Loucy (cell line): ENCODE data around the gene UBE2F.

ENCODE experiments used
- H2AFZ ChIP-seq: fragments of 200-600 bp; sonication (generic); 2 replicates; pipeline ENCODE4 v1.6.0; 2016; ENCODE audit warnings: antibody characterized with exemption, mild to moderate bottlenecking, low read length, moderate library complexity
- H3F3A ChIP-seq: fragments of 200-600 bp; 2 replicates; pipeline ENCODE4 v1.6.0; 2016; ENCODE audit warnings: antibody characterized with exemption, low read depth, mild to moderate bottlenecking
- H3K27me3 ChIP-seq: fragments of 200-600 bp; sonication (generic); 2 replicates; pipeline ENCODE4 v1.6.1; 2014; ENCODE audit warnings: low read length, mild to moderate bottlenecking; ENCODE audit not compliant: insufficient read depth, poor library complexity, severe bottlenecking
- H3K36me3 ChIP-seq: fragments of 200-600 bp; sonication (generic); 2 replicates; pipeline ENCODE4 v1.6.1; 2016; ENCODE audit warnings: low read length; ENCODE audit not compliant: insufficient read depth
- H3K4me1 ChIP-seq: fragments of 200-600 bp; sonication (generic); 2 replicates; pipeline ENCODE4 v1.5.1; 2014; ENCODE audit warnings: low read length, mild to moderate bottlenecking; ENCODE audit not compliant: insufficient read depth, poor library complexity, severe bottlenecking
- H3K4me2 ChIP-seq: fragments of 200-600 bp; sonication (generic); 2 replicates; pipeline ENCODE4 v1.6.0; 2014; ENCODE audit warnings: antibody characterized with exemption, low read length, low read depth, mild to moderate bottlenecking; ENCODE audit not compliant: poor library complexity, severe bottlenecking
- H3K4me3 ChIP-seq: fragments of 200-600 bp; sonication (generic); 2 replicates; pipeline ENCODE4 v1.5.1; 2014; ENCODE audit warnings: low read length, mild to moderate bottlenecking, mixed read lengths; ENCODE audit not compliant: poor library complexity, severe bottlenecking
- H3K79me2 ChIP-seq: fragments of 200-600 bp; sonication (generic); 2 replicates; pipeline ENCODE4 v1.6.1; 2014; ENCODE audit warnings: low read length; ENCODE audit not compliant: insufficient read depth
- H3K9ac ChIP-seq: fragments of 200-600 bp; sonication (generic); 2 replicates; pipeline ENCODE4 v1.6.0; 2014; ENCODE audit warnings: mild to moderate bottlenecking, low read depth, low read length, moderate library complexity; ENCODE audit not compliant: poor library complexity, severe bottlenecking
- H3K9me2 ChIP-seq: fragments of 200-600 bp; sonication (generic); replicated peaks from 2 replicates; pipeline ENCODE4 v1.6.1; 2016; ENCODE audit warnings: low read depth, low read length, mixed read lengths
- H3K9me3 ChIP-seq: fragments of 200-600 bp; sonication (generic); 2 replicates; pipeline ENCODE4 v1.6.1; 2014; ENCODE audit warnings: mild to moderate bottlenecking, antibody characterized with exemption, low read length, low read depth; ENCODE audit not compliant: insufficient read depth
- H4K20me1 ChIP-seq: fragments of 200-600 bp; sonication (generic); 2 replicates; pipeline ENCODE4 v1.6.0; 2014; ENCODE audit warnings: antibody characterized with exemption, low read length, mild to moderate bottlenecking; ENCODE audit not compliant: insufficient read depth, poor library complexity, severe bottlenecking
- EZH2phosphoT487 ChIP-seq: fragments of 200-600 bp; IDR thresholded peaks from 2 replicates; pipeline ENCODE4 v1.6.1; 2018; ENCODE audit warnings: antibody characterized with exemption, mild to moderate bottlenecking, moderate library complexity, borderline replicate concordance
- TF ChIP-seq, protein P1 (sequence below): fragments of 200-600 bp; sonication (generic); conservative IDR thresholded peaks from 2 replicates; pipeline ENCODE4 v1.5.1; 2014; ENCODE audit warnings: mild to moderate bottlenecking, antibody characterized with exemption, low read length

Gene UBE2F

DNA sequence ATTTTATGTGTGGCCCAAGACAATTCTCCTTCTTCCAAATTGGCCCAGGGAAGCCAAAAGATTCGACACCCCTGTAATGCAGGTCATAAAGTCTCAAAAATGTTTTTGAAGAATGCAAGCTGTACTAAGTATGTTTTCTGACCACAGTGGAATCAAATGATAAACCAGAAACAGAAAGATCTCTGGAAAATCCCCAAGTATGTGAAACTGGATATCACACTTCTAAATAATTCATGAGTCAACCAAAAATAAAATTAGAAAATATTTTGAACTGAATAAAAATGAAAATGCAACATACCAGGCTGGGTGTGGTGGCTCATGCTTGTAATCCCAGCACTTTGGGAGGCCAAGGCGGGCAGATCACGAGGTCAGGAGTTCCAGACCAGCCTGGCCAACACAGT lies 34.1 kb upstream of the UBE2F start:
- Histone ChIP-seq H3K9ac (no peak overlapping the region), H3K9me2 (no peaks in the 10 kb centered on the region), H3F3A (no peaks in the 10 kb centered on the region), H2AFZ (no peak overlapping the region), H3K4me3 (no peak overlapping the region), H3K79me2 (no peaks in the 10 kb centered on the region), H3K27me3 (no peaks in the 10 kb centered on the region), H3K9me3 (peaks cover 5% of the 10 kb centered on the region; the same call in 1 of the 2 replicates), H3K4me2 (no peak overlapping the region), H3K4me1 (peaks cover 12% of the 10 kb centered on the region), H4K20me1 (no peaks in the 10 kb centered on the region), H3K36me3 (no peaks in the 10 kb centered on the region)
- TF ChIP-seq, protein P1, sequence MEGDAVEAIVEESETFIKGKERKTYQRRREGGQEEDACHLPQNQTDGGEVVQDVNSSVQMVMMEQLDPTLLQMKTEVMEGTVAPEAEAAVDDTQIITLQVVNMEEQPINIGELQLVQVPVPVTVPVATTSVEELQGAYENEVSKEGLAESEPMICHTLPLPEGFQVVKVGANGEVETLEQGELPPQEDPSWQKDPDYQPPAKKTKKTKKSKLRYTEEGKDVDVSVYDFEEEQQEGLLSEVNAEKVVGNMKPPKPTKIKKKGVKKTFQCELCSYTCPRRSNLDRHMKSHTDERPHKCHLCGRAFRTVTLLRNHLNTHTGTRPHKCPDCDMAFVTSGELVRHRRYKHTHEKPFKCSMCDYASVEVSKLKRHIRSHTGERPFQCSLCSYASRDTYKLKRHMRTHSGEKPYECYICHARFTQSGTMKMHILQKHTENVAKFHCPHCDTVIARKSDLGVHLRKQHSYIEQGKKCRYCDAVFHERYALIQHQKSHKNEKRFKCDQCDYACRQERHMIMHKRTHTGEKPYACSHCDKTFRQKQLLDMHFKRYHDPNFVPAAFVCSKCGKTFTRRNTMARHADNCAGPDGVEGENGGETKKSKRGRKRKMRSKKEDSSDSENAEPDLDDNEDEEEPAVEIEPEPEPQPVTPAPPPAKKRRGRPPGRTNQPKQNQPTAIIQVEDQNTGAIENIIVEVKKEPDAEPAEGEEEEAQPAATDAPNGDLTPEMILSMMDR, result no peak
- TF ChIP-seq EZH2phosphoT487, result no peak

DNA sequence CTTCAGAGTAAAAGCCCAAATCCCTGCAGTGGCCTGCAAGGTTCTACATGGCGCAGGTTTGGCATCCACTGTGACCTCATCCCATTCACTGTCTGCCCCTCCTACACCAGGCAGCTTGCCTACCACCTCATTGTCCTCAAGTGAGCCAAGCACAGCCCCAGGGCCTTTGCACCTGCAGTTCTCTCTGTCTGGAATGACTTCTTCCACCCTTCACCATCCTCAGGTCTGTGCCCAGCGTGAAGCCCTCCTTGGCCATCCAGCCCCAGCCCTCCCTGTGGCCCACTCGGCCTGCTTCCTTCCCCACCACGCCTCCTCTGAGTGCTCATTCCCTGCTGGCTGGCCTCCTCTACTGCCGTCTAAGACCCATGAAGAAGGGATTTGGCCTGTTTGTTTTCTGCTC lies 32.6 kb upstream of the UBE2F start:
- TF ChIP-seq, protein P1, result no peak
- TF ChIP-seq EZH2phosphoT487, result no peak
- H3K27me3 ChIP-seq, result no peaks in the 10 kb centered on the region
- no peaks in the 10 kb centered on the region for H3F3A ChIP-seq
- no peak overlapping the region for H3K9ac ChIP-seq
- no peak overlapping the region for H3K4me3 ChIP-seq
- no peaks in the 10 kb centered on the region for H3K79me2 ChIP-seq
- peaks cover 12% of the 10 kb centered on the region for H3K4me1 ChIP-seq
- no peaks in the 10 kb centered on the region for H3K9me2 ChIP-seq
- no peaks in the 10 kb centered on the region for H4K20me1 ChIP-seq
- H3K36me3 ChIP-seq, result no peaks in the 10 kb centered on the region
- H3K9me3 ChIP-seq, result peaks cover 5% of the 10 kb centered on the region; the same call in 1 of the 2 replicates
- H2AFZ ChIP-seq, result no peak overlapping the region
- H3K4me2 ChIP-seq, result no peak overlapping the region

DNA sequence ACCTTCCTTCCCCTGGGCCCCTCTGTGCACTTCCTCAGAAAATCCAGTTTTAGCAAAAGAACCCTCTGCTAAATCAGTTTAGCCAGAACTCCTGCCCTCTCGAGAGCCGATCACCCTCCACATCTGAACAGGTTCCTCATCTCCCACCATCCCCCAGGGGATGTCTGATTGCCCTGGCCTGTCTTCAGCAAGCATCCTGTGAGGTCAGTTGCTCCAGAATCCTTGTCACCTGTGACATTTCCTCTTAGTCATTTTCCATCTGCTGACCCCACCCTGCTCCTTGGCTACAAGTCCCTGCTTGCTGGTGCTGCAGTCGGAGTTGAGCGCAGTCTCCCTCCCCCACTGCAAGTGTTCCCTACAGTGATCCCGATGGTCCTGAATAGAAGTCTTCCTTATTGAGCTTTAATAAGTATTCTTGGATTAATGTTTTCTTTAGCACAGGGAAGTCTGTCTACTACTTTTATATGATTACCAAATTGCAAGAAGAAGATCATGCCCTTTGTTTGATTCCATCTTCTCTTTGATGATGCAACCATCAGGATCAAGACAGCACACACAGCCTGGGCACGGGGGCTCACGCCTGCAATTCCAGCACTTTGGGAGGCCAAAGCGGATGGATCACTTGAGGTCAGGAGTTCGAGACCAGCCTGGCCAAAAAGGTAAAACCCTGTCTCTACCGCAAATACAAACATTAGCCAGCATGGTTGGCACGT lies 30.9 kb upstream of the UBE2F start:
- Histone ChIP-seq H3K9me3 (no peaks in the 10 kb centered on the region), H3K4me2 (no peak overlapping the region), H3K9me2 (no peaks in the 10 kb centered on the region), H3K27me3 (no peaks in the 10 kb centered on the region), H2AFZ (no peak overlapping the region), H3K36me3 (no peaks in the 10 kb centered on the region), H3K79me2 (no peaks in the 10 kb centered on the region), H3F3A (no peaks in the 10 kb centered on the region), H3K4me1 (peaks cover 27% of the 10 kb centered on the region), H3K9ac (no peak overlapping the region), H4K20me1 (no peaks in the 10 kb centered on the region), H3K4me3 (no peak overlapping the region)
- no peak for TF ChIP-seq EZH2phosphoT487
- TF ChIP-seq, protein P1, result no peak
